Hepatocyte (in vitro differentiated cells): Measurements from ENCODE around the gene ZNF597.

Source experiments
- CTCF ChIP-seq: fragments of 200-600 bp; sonication (generic); IDR thresholded peaks from 2 replicates; pipeline ENCODE4 v1.5.1; 2016; ENCODE audit warnings: antibody characterized with exemption, mild to moderate bottlenecking; ENCODE audit not compliant: poor library complexity
- EZH2 ChIP-seq: fragments of 200-600 bp; sonication (generic); IDR thresholded peaks from 2 replicates; pipeline ENCODE4 v1.6.1; 2016; ENCODE audit warnings: antibody characterized with exemption, mild to moderate bottlenecking, borderline replicate concordance

GRCh38 chr16:3492356-3492755 lies 49.1 kb upstream of the ZNF597 start:
- no peak for TF ChIP-seq CTCF
- no peak for TF ChIP-seq EZH2
